Suprapubic skin (tissue), 3 donors: ENCODE results near the gene DRAP1.

Experiments used
- CTCF ChIP-seq, 2 donors: fragments of 200-600 bp in 1 of 2; fragments of 450-650 bp in 1 of 2; sonication (generic) in 1 of 2; IDR thresholded peaks; one replicate each; pipeline ENCODE4 v1.5.1; 2016 to 2019; ENCODE audit warnings: antibody characterized with exemption in 2 of 2, mild to moderate bottlenecking in 1 of 2, moderate library complexity in 1 of 2
- POLR2A ChIP-seq, 2 donors: fragments of 450-650 bp; IDR thresholded peaks; one replicate each; pipeline ENCODE4 v1.6.1; 2017; ENCODE audit warnings: antibody characterized with exemption in 2 of 2, mild to moderate bottlenecking in 2 of 2, moderate library complexity in 2 of 2

- TF ChIP-seq CTCF (IDR thresholded peaks at IDR 0.05): no peak
- TF ChIP-seq POLR2A (IDR thresholded peaks at IDR 0.05): no peak
Observed at GRCh38 chr11:65897020-65897471, 22.2 kb upstream of the DRAP1 start.
